NCI-H524 treated with DMSO at 0.1 percent for 48 hours (cell line): ENCODE results near the gene NT5C1B.

Source experiments
- DNase-seq: peaks from one replicate; lab custom pipeline; 2025; lab: John Stamatoyannopoulos, UW

Gene NT5C1B

GRCh38 chr2:18599509-18600254, 10.3 kb upstream of the NT5C1B start:
- no peak for DNase-seq

- DNase-seq, result no peak
These were observed 9.6 kb upstream of the NT5C1B start for GRCh38 chr2:18598848-18599484.

GRCh38 chr2:18597618-18598017, 8.2 kb upstream of the NT5C1B start:
- DNase-seq, result no peak

GRCh38 chr2:18596993-18597392, 7.6 kb upstream of the NT5C1B start:
- no peak for DNase-seq

- no peak for DNase-seq
These were observed 4.1 kb upstream of the NT5C1B start for GRCh38 chr2:18593496-18593895.

- no peak for DNase-seq
These were observed 3.0 kb upstream of the NT5C1B start for GRCh38 chr2:18592372-18592771.

GRCh38 chr2:18588802-18589201, 567 bp downstream of the NT5C1B start:
- DNase-seq, result no peak

- no peak for DNase-seq
These were observed 1.3 kb downstream of the NT5C1B start for GRCh38 chr2:18588049-18588448.

GRCh38 chr2:18585526-18585925, 3.8 kb downstream of the NT5C1B start:
- no peak for DNase-seq

- DNase-seq, result no peak
These were observed 4.8 kb downstream of the NT5C1B start for GRCh38 chr2:18584608-18584954.

- no peak for DNase-seq
These were observed 5.3 kb downstream of the NT5C1B start for GRCh38 chr2:18583905-18584607.

GRCh38 chr2:18580606-18581005, 8.8 kb downstream of the NT5C1B start:
- DNase-seq, result no peak

- DNase-seq, result no peak
These were observed 11.3 kb downstream of the NT5C1B start for GRCh38 chr2:18578033-18578432.

- no peak for DNase-seq
These were observed 23.1 kb downstream of the NT5C1B start for GRCh38 chr2:18566145-18566769.

- DNase-seq, result no peak
These were observed 28.6 kb downstream of the NT5C1B start for GRCh38 chr2:18560797-18561085.

- DNase-seq, result peak; percentile 72
These were observed 29.2 kb downstream of the NT5C1B start, which contains the start of gene RDH14 for GRCh38 chr2:18560031-18560796. TSS of gene RDH14 (minus strand) at chr2:18560653. CDS start at chr2:18560572, 81 bp downstream.

- no peak for DNase-seq
These were observed 29.8 kb downstream of the NT5C1B start for GRCh38 chr2:18559531-18560030.

GRCh38 chr2:18558458-18558857, 30.9 kb downstream of the NT5C1B start:
- DNase-seq, result no peak

GRCh38 chr2:18557121-18557520, 32.2 kb downstream of the NT5C1B start:
- no peak for DNase-seq

- DNase-seq, result no peak
These were observed 36.9 kb downstream of the NT5C1B start for GRCh38 chr2:18552351-18553077.

- no peak for DNase-seq
These were observed 37.7 kb downstream of the NT5C1B start for GRCh38 chr2:18551623-18552022.
